OCI-LY1 (cell line): ENCODE data around the gene LRSAM1.

Source experiments
- H2AFZ ChIP-seq: fragments of 200-600 bp; sonication (generic), shearing (Covaris generic); 2 replicates; pipeline ENCODE4 v1.6.0; 2014; ENCODE audit warnings: antibody characterized with exemption, mild to moderate bottlenecking, low read length
- H3F3A ChIP-seq: fragments of 200-600 bp; sonication (generic), shearing (Covaris generic); 2 replicates; pipeline ENCODE4 v1.6.0; 2014; ENCODE audit warnings: mild to moderate bottlenecking, antibody characterized with exemption, low read length, moderate library complexity; ENCODE audit not compliant: insufficient read depth
- H3K27ac ChIP-seq: fragments of 200-600 bp; sonication (generic); 2 replicates; pipeline ENCODE4 v1.5.1; 2014; ENCODE audit warnings: low read length, mixed run types, mild to moderate bottlenecking, low read depth; ENCODE audit not compliant: poor library complexity, severe bottlenecking
- H3K27me3 ChIP-seq: fragments of 200-600 bp; sonication (generic); 2 replicates; pipeline ENCODE4 v1.6.0; 2014; ENCODE audit warnings: antibody characterized with exemption, mild to moderate bottlenecking, low read length, moderate library complexity; ENCODE audit not compliant: insufficient read depth
- H3K36me3 ChIP-seq: fragments of 200-600 bp; sonication (generic); 2 replicates; pipeline ENCODE4 v1.6.1; 2014; ENCODE audit warnings: mild to moderate bottlenecking, antibody characterized with exemption, low read length, moderate library complexity, mixed read lengths; ENCODE audit not compliant: insufficient read depth
- H3K4me1 ChIP-seq: fragments of 200-600 bp; sonication (generic); 2 replicates; pipeline ENCODE4 v1.5.1; 2014; ENCODE audit warnings: mild to moderate bottlenecking, low read length, moderate library complexity; ENCODE audit not compliant: insufficient read depth, severe bottlenecking
- H3K4me2 ChIP-seq: fragments of 200-600 bp; sonication (generic), shearing (Covaris generic); 2 replicates; pipeline ENCODE4 v1.6.1; 2014; ENCODE audit warnings: low read length
- H3K4me3 ChIP-seq: fragments of 200-600 bp; sonication (generic); 2 replicates; pipeline ENCODE4 v1.5.1; 2014; ENCODE audit warnings: low read length, low read depth, mild to moderate bottlenecking, mixed read lengths; ENCODE audit not compliant: poor library complexity, severe bottlenecking
- H3K79me2 ChIP-seq: fragments of 200-600 bp; shearing (Covaris generic); 2 replicates; pipeline ENCODE4 v1.6.1; 2016; ENCODE audit warnings: mixed run types, low read length, mixed read lengths; ENCODE audit not compliant: insufficient read depth
- H3K9ac ChIP-seq: fragments of 200-600 bp; sonication (generic), shearing (Covaris generic); 2 replicates; pipeline ENCODE4 v1.6.1; 2014; ENCODE audit warnings: mild to moderate bottlenecking, low read length, mixed read lengths
- H3K9me2 ChIP-seq: fragments of 200-600 bp; sonication (generic), shearing (Covaris generic); 2 replicates; pipeline ENCODE4 v1.6.1; 2014; ENCODE audit warnings: low read depth, mild to moderate bottlenecking, low read length, mixed read lengths
- H3K9me3 ChIP-seq: fragments of 200-600 bp; shearing (Covaris generic); 2 replicates; pipeline ENCODE4 v1.6.1; 2014; ENCODE audit warnings: low read length, mixed read lengths
- H4K20me1 ChIP-seq: fragments of 200-600 bp; sonication (generic), shearing (Covaris generic); 2 replicates; pipeline ENCODE4 v1.6.0; 2016; ENCODE audit warnings: mild to moderate bottlenecking, low read length; ENCODE audit not compliant: insufficient read depth
- EZH2 ChIP-seq: fragments of 200-600 bp; sonication (generic), shearing (Covaris generic); IDR thresholded peaks from 2 replicates; pipeline ENCODE4 v1.8.0; 2017; ENCODE audit warnings: borderline replicate concordance, mixed run types, mild to moderate bottlenecking, antibody characterized with exemption, low read length, moderate library complexity, mixed read lengths
- TF ChIP-seq, protein P1 (sequence below): fragments of 200-600 bp; sonication (generic), shearing (Covaris generic); IDR thresholded peaks from 2 replicates; pipeline ENCODE4 v1.5.1; 2017; ENCODE audit warnings: mild to moderate bottlenecking, antibody characterized with exemption, low read length, moderate library complexity, mixed read lengths

LRSAM1 gene

DNA sequence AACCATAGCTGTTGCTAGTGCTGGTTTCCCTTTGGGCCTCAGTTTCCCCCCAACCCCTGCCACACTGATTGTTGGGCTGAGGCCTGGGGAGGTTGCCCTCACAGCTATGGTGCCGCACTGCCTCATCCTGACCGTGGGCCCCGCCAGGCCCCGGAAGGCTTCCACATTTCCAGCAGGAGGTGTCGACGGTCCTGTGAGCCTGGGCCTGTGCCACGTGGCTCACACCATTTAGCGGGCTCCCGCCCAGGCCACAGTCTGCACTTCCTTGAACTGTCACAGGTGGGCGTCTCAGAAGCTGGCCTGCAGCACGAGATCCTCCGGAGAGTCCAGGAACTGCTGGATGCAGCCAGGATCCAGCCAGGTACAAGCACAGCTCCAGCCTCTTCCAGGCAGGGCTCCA, 45.7 kb downstream of the LRSAM1 start:
- Histone ChIP-seq H3K9ac (no peak overlapping the region), H3K36me3 (peaks cover 23% of the 10 kb centered on the region; the same call in 1 of the 2 replicates), H3K4me3 (no peak overlapping the region), H3K9me2 (no peaks in the 10 kb centered on the region), H3K27ac (no peak overlapping the region), H4K20me1 (no peaks in the 10 kb centered on the region), H2AFZ (no peak overlapping the region), H3K4me1 (no peaks in the 10 kb centered on the region), H3K9me3 (no peaks in the 10 kb centered on the region), H3F3A (no peaks in the 10 kb centered on the region), H3K79me2 (no peaks in the 10 kb centered on the region), H3K4me2 (no peak overlapping the region), H3K27me3 (no peaks in the 10 kb centered on the region)
- no peak for TF ChIP-seq EZH2
- TF ChIP-seq, protein P1, sequence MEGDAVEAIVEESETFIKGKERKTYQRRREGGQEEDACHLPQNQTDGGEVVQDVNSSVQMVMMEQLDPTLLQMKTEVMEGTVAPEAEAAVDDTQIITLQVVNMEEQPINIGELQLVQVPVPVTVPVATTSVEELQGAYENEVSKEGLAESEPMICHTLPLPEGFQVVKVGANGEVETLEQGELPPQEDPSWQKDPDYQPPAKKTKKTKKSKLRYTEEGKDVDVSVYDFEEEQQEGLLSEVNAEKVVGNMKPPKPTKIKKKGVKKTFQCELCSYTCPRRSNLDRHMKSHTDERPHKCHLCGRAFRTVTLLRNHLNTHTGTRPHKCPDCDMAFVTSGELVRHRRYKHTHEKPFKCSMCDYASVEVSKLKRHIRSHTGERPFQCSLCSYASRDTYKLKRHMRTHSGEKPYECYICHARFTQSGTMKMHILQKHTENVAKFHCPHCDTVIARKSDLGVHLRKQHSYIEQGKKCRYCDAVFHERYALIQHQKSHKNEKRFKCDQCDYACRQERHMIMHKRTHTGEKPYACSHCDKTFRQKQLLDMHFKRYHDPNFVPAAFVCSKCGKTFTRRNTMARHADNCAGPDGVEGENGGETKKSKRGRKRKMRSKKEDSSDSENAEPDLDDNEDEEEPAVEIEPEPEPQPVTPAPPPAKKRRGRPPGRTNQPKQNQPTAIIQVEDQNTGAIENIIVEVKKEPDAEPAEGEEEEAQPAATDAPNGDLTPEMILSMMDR = no peak

DNA sequence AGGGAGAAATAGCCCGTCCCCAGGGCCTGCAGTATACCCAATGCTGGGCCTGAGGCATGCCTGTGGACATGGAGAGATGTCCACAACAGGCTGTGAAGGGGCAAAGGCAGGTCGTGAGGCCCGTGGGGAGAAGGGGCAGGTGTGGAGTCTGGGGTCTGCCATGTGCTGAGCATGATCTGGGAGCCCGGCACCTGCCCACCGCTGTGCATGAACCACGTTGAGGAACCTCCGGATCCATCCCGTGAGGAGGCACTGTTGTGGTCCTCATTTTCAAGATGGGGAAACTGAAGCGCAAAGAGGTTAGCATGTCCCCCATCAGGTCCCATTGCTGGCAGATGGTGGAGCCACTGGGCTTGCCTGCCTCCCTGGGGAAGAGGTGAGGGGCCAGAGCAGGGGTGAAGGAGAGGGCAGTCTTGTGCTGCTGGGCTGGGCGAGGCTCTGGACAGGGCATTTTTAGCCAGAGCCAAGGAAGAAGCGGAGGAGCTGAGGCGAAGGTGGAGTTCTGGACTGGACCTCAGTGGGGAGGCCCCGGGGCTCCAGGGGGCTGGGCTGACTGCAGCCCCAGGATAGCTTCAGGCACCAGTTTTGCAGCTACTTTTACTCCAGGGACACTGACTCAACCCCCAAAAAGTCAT, 46.5 kb downstream of the LRSAM1 start:
- no peaks in the 10 kb centered on the region for H3K9me2 ChIP-seq
- no peak overlapping the region for H3K4me2 ChIP-seq
- H3K27me3 ChIP-seq = no peaks in the 10 kb centered on the region
- no peaks in the 10 kb centered on the region for H4K20me1 ChIP-seq
- H3K9me3 ChIP-seq = no peaks in the 10 kb centered on the region
- no peak overlapping the region for H3K9ac ChIP-seq
- TF ChIP-seq EZH2 = no peak
- TF ChIP-seq, protein P1 = no peak
- no peak overlapping the region for H3K27ac ChIP-seq
- no peaks in the 10 kb centered on the region for H3K4me1 ChIP-seq
- H3K36me3 ChIP-seq = peaks cover 18% of the 10 kb centered on the region; the same call in 1 of the 2 replicates
- no peak overlapping the region for H2AFZ ChIP-seq
- no peaks in the 10 kb centered on the region for H3K79me2 ChIP-seq
- H3K4me3 ChIP-seq = no peak overlapping the region
- H3F3A ChIP-seq = no peaks in the 10 kb centered on the region

DNA sequence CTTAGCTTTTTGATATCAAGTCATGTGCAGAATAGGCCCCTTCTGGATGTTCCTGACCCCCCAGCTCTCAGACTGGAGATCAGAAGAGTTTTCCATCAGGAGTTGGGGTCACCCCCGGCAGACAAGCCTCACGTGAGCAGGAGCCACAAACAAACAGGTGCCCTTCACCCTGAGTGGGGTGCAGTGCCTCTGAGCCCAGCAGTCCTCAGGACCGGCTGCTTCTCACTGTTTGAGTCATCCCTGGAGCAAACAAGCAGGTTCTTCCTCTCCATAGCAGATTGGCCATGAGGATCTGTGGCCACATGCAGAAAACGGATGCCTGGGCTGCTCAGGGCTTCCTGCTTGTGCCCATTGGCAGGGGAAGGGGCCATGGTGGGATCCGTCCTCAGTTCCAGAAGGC, 47.0 kb downstream of the LRSAM1 start:
- H3F3A ChIP-seq = no peaks in the 10 kb centered on the region
- H3K4me3 ChIP-seq = no peak overlapping the region
- H3K4me1 ChIP-seq = no peaks in the 10 kb centered on the region
- TF ChIP-seq EZH2 = no peak
- TF ChIP-seq, protein P1 = no peak
- H3K9me2 ChIP-seq = no peaks in the 10 kb centered on the region
- H3K9me3 ChIP-seq = no peaks in the 10 kb centered on the region
- H4K20me1 ChIP-seq = no peaks in the 10 kb centered on the region
- peaks cover 16% of the 10 kb centered on the region; the same call in 1 of the 2 replicates for H3K36me3 ChIP-seq
- no peak overlapping the region for H2AFZ ChIP-seq
- H3K79me2 ChIP-seq = no peaks in the 10 kb centered on the region
- H3K9ac ChIP-seq = no peak overlapping the region
- H3K27me3 ChIP-seq = no peaks in the 10 kb centered on the region
- no peak overlapping the region for H3K27ac ChIP-seq
- H3K4me2 ChIP-seq = no peak overlapping the region
